ENCODE data around the gene SYT12.
"Not testable (repeated sequence)": the region's sequence is repeated elsewhere in the genome, so short reads cannot be mapped to it uniquely, and the experiment has no call there.

The SYT12 gene, protein sequence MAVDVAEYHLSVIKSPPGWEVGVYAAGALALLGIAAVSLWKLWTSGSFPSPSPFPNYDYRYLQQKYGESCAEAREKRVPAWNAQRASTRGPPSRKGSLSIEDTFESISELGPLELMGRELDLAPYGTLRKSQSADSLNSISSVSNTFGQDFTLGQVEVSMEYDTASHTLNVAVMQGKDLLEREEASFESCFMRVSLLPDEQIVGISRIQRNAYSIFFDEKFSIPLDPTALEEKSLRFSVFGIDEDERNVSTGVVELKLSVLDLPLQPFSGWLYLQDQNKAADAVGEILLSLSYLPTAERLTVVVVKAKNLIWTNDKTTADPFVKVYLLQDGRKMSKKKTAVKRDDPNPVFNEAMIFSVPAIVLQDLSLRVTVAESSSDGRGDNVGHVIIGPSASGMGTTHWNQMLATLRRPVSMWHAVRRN

DNA sequence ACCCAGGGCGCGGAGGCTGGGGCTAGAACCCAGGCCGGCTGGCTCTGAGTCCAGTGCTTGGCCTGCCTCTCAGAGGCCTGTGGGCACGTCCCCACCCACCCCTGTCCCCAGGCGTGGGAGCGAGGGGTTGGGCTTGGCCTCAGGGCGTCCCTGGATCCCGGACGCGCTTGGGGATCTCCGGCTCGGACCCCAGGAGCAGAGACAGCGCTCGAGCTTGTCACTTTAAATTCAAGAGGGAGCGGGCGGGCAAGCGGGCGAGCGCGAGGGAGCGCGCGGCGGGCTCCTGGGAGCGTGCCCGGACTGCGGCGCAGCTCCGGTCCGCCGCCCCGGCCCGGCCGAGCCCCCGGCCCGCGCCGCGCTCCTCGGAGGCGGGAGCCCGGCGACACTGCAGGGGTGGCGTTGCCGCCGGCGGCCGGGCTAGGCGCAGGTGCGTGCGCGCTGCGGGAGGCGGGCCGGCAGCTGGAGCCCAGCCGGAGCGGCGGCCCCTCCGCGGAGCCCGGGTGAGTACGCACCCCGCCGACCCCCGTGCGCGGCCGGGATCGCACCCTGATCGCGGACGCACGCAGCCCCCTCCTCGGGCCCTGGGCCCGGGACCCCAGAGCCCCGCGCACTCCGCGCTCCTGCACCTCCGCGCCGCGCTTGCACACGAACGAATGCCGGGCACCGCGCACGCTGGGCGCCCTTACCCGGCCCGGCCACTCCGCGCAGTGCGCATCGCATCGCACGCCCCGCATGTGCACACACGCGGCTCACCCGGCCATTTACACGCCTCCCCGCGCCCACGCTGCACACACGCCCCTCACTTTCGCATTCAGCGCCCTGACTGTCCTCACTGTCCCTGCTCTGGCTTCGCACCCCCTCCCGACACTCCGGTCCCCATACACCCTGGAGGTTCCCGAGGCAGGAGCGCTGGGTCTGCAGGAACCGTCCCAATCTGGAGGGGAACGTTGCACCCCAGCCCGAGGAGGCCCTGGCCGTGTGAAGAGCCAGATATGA lies at the start of gene SYT12:
SYT12 (plus strand) TSS at position 174 of the 996 bp plus-strand sequence. CDS start 7,011 bp downstream, outside the sequence.
- no peak for DNase-seq (ENCODE audit: low read depth in 2 of 2, low spot score in 1 of 2)

- no peak for DNase-seq (ENCODE audit: low read depth in 2 of 2, low spot score in 1 of 2)
Observed at GRCh38 chr11:66973956-66974580, 48.9 kb upstream of the SYT12 start.

GRCh38 chr11:66974724-66975404 lies 48.1 kb upstream of the SYT12 start, which contains the start of gene C11orf86:
Gene C11orf86 (plus strand): TSS chr11:66975304. CDS start chr11:66975363, 59 bp downstream.
- no peak for DNase-seq (ENCODE audit: low read depth in 2 of 2, low spot score in 1 of 2)

GRCh38 chr11:66975405-66976027 lies 47.4 kb upstream of the SYT12 start:
- DNase-seq (ENCODE audit: low read depth in 2 of 2, low spot score in 1 of 2): no peak

DNA sequence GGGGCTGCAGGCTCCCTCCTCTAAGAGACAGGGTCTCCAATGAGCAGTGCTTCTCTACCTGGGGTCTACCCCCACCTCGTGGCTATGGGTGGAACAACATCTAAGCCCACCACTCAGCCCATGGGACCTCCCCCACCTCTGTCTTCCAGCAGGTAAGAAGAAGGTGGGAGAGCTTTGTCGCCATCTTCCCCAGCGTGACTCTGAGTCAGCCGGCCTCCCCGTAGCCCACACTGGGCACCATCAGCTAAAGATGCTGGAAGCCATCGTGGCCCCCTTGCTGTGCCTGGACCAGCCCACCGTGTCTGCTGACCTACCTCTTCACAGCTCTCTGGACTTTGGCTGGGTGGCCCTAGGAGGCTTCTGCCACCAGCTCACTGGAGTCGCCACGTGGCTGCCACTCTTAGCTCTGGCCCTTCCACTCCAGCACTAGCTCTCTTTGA lies 46.9 kb upstream of the SYT12 start:
- no peak for DNase-seq (ENCODE audit: low read depth in 2 of 2, low spot score in 1 of 2)

- DNase-seq (ENCODE audit: low read depth in 2 of 2, low spot score in 1 of 2): no peak
Observed at GRCh38 chr11:66976925-66977324, 46.0 kb upstream of the SYT12 start.

- DNase-seq (ENCODE audit: low read depth in 2 of 2, low spot score in 1 of 2): no peak
Observed at GRCh38 chr11:66978229-66978628, 44.7 kb upstream of the SYT12 start.

- DNase-seq (ENCODE audit: low read depth in 2 of 2, low spot score in 1 of 2): no peak
Observed at GRCh38 chr11:66978717-66979116, 44.2 kb upstream of the SYT12 start.

DNA sequence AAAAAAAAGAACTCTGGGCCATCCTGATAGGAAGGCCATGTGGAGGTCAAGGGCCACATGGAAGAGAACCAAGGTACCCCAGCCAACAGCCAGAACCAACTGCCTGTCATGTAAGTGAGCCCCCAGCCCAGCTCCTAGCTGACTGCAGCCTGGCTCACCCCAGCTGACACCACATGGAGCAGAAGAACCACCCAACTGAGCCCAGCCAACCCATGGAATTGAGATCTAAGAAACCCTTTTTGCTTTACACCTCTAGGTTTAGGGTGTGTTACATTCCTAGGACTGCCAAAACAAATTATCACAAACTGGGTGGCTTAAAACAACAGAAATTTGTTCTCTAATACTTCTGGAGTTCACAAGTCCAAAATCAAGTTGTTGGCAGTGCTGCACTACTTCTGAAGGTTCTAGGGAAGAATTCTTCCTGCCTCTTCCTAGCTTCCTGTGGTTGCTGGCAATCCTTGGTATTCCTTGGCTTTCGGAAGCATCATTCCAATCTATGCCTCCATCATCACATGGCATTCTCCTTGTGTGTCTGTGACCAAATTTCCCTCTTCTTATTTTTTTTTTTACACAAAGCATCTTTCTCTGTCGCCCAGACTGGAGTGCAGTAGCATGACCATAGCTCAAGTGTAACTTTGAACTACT lies 43.5 kb upstream of the SYT12 start:
- DNase-seq (ENCODE audit: low read depth in 2 of 2, low spot score in 1 of 2): no peak

GRCh38 chr11:66981976-66982578 lies 40.9 kb upstream of the SYT12 start:
- no peak for DNase-seq (ENCODE audit: low read depth in 2 of 2, low spot score in 1 of 2)

DNA sequence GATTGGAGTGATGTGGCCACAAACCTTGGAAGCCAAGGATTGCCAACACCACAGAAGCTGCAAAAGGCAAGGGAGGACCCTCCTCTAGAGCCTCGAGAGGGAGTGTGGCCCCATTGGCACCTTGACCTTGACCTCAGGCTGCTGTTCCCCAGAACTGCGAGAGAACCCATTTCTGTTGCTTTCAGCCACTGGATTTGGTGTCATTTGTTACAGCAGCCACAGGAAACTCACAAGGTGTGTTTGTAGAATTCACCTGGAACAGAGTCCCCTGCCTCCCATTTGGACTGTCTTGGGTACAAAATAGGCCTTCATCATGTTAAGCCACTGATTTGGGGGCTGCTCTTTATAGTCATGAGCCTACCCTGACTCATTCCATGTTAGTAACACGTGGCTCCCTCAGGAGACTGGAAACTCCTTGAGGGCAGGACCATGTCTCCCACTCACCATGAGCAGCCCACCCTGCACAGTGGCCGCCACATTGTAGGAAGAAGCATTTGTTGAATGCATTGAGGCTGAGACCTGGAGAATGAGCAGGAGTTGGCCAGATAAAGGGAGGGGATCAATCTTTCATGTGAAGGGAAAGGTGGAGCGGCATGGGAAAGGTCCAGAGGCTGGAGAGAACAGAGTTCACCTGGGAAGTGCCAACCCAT lies 39.5 kb upstream of the SYT12 start:
- DNase-seq (ENCODE audit: low read depth in 2 of 2, low spot score in 1 of 2): no peak

DNA sequence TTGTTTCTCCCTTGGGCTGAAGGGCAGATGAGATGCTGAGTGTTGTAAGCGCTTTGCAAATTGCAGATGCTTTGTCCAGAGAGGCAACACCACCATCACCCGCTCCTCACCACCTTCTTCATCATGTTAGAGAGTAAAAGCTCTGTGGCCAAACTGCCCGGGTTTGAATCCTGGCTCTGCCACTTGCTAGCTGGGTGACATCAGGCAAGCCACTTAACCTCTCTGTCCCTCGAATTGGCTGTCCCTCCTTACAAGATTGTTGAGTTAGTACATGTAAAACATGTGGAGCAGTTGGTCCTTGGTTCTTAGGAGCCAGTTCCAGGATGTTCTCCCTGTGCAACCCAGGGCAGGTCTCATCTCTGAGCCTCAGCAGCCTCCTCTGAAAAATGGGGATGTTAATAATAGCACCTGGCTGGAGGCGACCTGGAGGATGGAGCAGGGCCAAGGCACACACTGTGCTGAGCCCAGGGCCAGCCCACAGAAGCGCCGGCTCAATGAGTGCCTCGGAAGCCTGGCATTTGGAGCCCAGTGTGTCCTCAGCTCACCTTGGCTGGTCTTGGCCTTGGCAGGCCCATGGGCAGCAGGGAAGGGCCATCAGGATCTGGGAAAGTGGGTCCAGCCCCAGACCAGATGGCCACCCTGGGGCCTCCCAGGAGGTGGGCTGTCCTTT lies 37.3 kb upstream of the SYT12 start:
- no peak for DNase-seq (ENCODE audit: low read depth in 2 of 2, low spot score in 1 of 2)

GRCh38 chr11:66986178-66986545 lies 36.8 kb upstream of the SYT12 start:
- DNase-seq (ENCODE audit: low read depth in 2 of 2, low spot score in 1 of 2): no peak

DNA sequence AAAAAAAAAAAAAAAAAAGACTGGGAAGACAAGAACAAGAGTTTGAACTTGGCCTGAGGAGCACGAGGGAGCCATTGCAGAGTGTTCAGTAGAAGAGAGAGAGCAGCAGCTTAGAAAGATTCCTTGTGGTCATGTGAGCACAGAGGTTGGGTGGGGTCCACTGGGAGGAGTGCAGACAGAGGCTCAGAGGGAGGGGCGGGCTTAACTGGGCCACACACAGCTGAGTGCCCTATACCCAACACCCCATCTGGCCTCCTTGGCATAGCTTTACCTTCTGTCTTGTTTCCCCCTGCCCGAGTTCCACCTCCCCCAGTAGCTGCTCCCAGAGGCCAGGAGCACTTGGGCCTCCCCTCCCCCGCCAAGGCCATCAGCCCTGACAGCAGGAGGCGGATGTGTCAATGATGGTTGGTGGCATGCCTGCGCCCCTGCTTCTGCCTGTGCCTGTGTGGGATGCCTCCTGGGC lies 35.7 kb upstream of the SYT12 start:
- DNase-seq (ENCODE audit: low read depth in 2 of 2, low spot score in 1 of 2): no peak

DNA sequence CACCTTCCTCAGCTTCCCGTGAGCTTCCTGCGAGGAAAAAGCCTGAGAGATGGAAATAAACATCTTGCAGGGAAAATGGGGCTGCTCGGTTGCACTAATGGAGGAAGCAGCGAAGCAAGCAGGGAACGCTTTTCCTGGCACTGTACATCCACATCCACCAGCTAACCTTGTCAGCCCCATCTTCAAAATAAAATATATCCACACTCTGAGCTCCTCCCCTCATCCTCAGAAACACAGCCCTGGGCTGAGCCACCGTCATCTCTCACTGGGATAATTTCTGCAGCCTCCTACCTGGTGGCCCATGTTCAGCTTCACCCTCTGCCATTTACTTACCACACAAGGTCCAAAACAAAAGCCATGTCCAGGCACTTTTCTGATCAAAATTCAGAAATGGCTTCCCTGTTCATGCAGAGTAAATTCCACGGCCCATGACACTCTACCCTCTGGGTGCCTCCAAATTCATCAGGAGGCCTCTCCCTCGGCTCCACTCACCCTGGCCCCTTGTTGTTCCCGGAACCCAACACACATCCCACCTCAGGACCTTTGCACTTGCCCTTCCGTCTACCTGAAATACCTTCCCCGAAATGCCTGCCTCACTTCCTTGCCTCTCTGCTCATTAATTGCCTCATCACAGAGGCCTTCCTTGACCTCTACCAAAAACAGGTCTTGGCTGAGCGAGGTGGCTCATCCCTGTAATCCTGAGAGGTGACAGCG lies 34.9 kb upstream of the SYT12 start:
- DNase-seq (ENCODE audit: low read depth in 2 of 2, low spot score in 1 of 2): no peak

GRCh38 chr11:66988741-66989140 lies 34.2 kb upstream of the SYT12 start:
- DNase-seq (ENCODE audit: low read depth in 2 of 2, low spot score in 1 of 2): not testable (repeated sequence)

GRCh38 chr11:66989360-66989759 lies 33.6 kb upstream of the SYT12 start:
- not testable (repeated sequence) for DNase-seq (ENCODE audit: low read depth in 2 of 2, low spot score in 1 of 2)

Data from stimulated activated CD8-positive, alpha-beta memory T cell treated with anti-CD3 and anti-CD28 coated beads, Interleukin-4, amount 100 ng/mL, for 1 hour (primary cell).